ENCODE results near the gene SCG5.

Gene SCG5

GRCh38 chr15:32659340-32660155, 18.0 kb downstream of the SCG5 start:
- no peak for DNase-seq

DNA sequence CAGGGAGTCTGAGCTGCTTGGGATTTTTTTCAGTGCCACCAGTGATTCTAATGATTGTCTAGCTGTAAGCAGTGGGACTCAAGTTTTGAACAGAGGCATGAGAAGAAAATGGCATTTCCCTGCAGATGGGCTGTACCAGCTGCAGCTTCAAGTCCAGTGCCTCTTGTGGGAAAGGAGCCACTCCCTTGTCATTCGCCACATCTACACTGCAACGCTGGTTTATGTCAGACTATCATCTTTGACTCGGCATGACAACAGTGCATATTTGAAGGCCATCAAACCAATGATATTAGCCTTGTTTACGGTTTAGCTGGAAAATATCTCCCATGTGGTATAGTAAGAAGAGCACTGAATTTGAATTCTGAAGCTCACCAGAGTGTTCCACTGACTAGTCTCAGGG, 22.2 kb downstream of the SCG5 start:
- no peak for DNase-seq

DNA sequence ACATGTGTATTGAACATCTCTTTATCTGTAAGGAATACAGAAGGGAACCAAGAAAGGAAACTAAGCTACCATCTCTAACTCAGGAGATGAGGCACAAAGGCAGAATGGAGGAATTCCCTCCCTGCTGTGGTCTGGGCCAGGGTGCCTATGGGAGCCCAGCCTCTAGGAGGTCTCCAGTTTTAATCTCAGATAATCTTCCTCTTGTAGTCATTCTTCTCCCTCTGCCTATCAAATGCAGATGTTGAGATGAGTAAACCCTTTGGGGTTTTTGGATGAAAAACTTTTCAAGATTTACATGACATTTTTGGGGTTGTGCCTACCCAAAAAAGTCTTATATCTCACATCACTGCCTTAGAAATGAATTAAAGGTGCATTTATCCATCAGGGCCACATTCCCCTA, 23.3 kb downstream of the SCG5 start:
- DNase-seq: no peak

GRCh38 chr15:32667321-32667720, 25.8 kb downstream of the SCG5 start:
- DNase-seq: no peak

DNA sequence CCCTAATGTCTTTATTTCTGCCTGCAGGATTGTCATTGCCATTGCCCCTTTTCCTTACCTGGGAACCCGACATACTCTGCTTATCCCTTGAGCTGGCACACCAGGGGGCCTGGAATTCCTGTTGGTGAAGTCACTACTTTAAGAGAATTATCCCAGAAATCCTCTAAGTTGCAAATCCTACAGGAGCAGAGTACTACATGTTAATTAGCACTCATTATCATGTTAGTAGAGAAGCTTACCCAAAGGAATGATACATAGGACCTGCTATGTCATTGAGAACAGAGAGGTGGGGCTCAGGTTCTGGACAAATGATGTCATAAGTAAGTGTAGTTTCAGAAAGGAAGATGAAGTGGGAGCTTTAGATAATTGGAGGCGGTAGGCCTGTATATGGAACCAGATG, 27.4 kb downstream of the SCG5 start:
- DNase-seq: no peak

- DNase-seq: no peak
These were observed 28.5 kb downstream of the SCG5 start for GRCh38 chr15:32669896-32670611.

DNA sequence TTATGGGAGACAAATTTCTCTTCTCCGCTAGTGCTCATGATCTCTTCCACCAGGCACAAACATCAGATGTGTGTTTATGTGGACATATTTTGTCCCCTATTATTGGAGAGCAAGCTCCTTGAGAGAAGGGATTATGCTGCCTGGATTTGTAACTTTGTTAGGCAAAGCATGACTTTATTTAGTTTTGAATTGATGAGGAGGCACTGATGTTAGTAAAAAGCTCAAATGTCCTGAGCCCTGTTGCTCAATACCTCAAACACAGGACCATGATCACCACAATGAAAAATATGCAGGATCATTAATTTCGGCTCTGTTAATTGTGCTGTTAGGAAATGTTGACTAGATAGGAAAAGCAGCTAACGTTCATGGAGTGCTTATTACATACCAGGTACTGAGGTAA, 29.1 kb downstream of the SCG5 start:
- DNase-seq: no peak

GRCh38 chr15:32671339-32672325, 30.1 kb downstream of the SCG5 start:
- DNase-seq: no peak

- DNase-seq: no peak
These were observed 33.2 kb downstream of the SCG5 start for GRCh38 chr15:32674681-32675080.

DNA sequence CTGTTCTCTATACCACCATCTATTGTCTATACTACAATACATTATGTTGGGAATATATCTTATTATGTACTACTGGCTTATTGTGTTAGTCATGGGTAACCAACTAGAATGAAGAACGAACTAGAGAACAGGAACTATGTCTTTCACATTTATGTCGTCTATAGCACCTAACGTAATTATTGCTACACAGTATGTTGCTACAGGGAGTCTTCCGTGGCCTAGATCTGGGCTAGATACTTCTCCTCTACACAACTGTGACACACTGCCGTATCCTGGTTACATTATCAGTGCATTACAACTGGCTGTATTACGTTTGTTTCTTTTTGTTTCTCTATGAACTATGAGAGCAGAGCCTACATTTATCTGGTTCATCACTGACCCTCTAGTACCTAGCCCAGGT, 34.0 kb downstream of the SCG5 start:
- DNase-seq: no peak

DNA sequence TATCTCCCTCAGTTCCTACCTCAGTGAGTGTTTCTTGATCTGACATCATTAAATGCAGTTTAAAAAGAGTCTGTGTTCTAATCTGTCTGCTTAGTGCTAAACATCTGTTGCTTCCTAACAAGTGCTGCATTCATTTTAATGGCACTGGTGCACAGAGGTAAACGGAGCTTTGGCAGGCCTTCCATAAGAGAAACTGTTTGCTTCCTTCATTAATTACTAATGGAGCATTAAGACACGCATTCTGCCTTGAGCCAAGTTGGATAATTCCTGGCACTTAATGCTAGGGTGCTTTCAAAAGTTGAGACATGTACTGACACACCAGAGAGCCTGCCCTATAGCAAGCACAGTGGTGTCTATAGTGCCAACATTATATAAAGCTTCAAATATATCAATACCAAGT, 34.7 kb downstream of the SCG5 start:
- no peak for DNase-seq

DNA sequence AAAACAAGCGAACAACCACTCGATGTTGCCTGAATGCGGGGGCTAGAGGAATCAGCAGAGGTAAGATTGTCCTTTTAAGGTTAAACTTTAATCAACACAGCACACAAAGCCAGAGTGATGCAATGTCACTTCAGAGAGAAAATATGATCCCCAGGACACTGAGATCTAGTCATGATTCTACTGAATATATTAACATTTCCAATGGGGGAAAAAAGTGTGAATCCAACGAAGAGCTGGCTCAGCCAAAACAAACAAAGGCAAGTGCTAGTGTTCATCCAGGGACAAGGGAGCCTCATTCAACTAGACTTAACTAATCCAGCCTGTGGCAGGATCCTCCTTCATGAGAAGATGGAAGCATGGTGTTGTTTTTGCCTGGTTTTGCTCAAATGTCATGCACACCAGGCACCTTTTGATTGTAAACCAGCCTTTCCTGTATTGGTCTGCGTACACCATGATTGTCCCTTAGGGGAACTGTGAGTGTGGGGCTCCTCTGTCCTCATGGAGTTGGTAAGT, 35.8 kb downstream of the SCG5 start:
- no peak for DNase-seq

GRCh38 chr15:32679298-32679690, 37.8 kb downstream of the SCG5 start:
- no peak for DNase-seq

GRCh38 chr15:32682569-32682968, 41.1 kb downstream of the SCG5 start:
- no peak for DNase-seq

GRCh38 chr15:32682977-32683630, 41.6 kb downstream of the SCG5 start:
- no peak for DNase-seq

DNA sequence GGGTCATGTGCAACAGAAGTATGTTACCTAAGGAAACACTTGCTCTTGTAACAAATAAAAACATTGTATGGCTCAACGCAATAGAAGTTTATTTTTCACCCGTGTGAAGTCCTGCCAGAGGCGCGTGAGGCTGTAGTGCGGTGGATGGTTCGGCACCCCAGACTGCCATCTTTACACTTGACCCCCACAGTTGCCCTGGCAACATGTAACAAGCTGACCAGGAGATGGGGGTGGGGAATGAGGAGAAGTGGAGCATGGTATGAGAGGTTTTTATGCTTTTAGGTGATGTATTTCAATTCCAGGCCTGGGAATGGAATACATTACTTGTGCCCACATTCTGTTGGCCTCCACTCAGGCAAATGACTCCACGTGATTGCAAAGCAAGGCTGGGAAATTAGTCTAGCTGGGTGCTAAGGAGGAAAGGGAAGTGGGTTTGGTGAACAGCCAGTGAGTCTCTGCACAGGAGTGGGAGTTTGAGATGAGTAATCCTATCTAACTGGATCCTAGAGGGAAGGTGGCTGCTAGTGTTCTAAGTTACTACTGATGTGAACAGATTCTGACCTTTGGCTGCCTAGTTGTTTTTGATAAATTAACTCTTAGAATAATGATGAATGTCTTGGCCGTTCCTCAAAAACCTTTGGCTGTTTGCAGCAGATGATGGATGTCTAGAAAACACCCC, 42.5 kb downstream of the SCG5 start:
- DNase-seq: no peak

- no peak for DNase-seq
These were observed 44.1 kb downstream of the SCG5 start for GRCh38 chr15:32685576-32685975.

- DNase-seq: no peak
These were observed 46.0 kb downstream of the SCG5 start for GRCh38 chr15:32687556-32687955.

GRCh38 chr15:32688151-32688639, 46.7 kb downstream of the SCG5 start:
- no peak for DNase-seq

DNA sequence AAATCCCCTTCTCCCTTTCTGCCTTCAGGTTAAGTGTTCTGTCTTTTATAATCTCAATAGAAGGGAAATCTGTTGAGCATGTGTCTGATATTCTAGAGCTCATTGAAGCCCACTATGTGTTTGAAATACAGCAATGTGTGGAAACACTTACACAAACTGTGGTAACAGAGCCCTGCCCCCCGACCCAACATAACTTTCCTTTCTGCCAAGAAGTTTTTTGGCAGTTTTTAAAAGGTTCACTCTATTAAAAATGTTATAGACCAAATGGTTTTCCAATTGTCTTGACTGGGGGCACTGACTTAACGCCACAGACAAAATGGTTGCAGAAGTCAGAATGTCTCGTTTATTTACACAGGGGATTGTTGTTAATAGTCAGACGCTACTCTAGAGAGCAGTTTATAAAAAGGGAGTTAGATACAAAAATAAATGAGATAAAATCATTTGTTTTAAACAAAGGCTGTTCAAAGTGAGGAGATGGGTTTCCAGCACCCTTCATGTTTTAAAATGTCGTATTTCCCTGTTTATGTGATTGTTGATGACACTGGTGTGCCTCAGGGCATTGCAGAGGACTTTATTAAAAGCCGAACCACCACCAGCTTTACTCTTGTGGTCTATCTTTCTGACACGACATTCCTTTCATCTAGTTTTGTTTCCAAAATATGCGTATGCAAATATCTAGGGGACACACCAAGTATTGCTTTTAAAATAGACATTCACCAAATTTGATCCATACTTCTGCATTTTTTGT, 49.6 kb downstream of the SCG5 start:
- DNase-seq: no peak

- no peak for DNase-seq
These were observed 50.2 kb downstream of the SCG5 start for GRCh38 chr15:32691689-32692038.

Data from NCI-H187 (cell line).